ENCODE data around the gene ABHD12.

The ABHD12 gene

GRCh38 chr20:25380945-25381614 lies 9.6 kb downstream of the ABHD12 start:
- DNase-seq (ENCODE audit: low read depth), result no peak

DNA sequence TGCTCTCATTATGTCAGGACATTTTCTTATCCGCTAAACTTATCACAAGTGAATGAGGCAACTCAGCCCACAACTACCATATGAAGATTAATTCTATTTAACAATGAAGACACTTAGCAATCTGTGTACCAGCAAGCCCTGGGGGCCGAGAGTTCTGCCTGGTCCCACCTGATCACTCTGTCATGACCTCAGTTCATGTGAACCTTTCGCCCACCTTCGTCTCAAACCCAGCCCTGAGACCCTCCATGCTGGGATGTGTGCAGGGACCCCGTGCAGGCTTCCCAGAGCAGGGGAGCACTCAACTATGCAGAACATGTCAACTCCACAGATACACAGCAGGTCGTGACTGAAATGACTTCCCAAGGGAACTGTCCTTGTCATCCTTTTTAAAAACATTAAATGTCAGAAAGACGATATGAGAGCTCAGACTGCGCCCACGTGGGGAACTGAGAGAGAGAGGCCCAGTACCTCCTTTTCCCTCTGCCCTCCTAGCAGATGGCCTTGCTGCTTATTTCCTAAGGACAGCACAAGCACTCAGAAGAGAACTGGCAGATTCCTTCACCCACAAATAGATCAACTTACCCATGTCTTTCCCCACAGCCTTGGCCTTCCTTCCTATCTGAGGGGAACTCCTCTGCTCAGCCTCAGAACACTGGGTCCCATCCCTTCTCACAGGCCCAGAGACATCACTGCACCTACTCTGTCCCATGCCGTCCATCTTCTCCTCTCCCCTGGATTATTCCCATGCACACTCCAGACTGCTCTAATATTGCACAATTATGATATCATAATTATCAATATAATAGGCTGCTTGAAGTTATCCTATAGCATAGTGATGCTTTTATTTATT lies 11.5 kb downstream of the ABHD12 start:
- DNase-seq (ENCODE audit: low read depth), result no peak

GRCh38 chr20:25378189-25378883 lies 12.3 kb downstream of the ABHD12 start:
- DNase-seq (ENCODE audit: low read depth), result no peak

GRCh38 chr20:25376886-25377285 lies 13.7 kb downstream of the ABHD12 start:
- DNase-seq (ENCODE audit: low read depth), result no peak

GRCh38 chr20:25376236-25376635 lies 14.4 kb downstream of the ABHD12 start:
- DNase-seq (ENCODE audit: low read depth), result no peak

DNA sequence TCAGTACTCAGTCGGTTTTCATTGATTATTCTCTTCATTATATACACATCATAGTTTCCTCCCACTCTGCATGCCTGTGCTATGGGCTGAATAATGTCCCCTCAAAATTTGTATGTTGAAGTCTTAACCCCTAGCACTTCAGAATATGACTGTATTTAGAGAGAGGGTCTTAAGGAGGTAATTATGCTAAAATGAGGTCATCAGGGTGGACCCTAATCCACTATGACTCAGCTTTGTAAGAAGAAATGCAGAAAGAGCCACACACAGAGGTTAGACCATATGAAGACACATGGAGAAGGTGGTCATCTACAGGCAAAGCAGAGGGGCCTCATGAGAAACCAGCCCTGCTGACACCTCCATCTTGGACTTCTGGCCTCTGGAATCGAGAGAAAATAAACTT lies 15.8 kb downstream of the ABHD12 start:
- DNase-seq (ENCODE audit: low read depth), result no peak

DNA sequence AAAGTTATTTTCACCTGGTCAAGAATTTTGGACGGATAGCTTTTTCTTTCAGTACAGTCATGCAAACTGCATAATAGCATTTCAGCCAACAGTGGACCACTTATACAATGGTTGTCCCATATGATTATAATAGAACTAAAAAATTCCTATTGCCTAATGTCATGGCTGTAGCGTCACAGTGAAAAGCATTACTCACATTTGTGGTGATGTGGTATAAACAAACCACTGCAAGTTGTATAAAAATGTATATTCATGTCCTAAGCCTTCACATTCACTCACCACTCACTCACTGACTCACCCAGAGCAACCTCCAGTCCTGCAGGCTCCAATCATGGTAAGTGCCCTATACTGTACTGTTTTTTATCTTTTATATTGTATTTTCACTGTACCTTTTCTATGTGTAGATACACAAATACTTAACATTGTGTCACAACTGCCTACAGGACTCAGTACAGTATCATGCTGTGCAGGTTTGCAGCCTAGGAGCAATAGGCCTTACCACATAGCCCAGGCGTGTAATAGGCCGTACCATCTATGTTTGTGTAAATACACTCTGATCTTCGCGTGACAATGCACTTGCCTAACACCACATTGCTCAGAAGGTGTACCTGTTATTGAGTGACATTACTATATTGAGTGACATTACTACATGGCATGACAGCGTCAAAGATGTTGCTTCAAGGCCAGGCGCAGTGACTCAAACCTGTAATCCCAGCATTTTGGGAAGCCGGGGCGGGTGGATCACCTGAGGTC lies 17.9 kb downstream of the ABHD12 start:
- DNase-seq (ENCODE audit: low read depth), result peak; percentile 92

DNA sequence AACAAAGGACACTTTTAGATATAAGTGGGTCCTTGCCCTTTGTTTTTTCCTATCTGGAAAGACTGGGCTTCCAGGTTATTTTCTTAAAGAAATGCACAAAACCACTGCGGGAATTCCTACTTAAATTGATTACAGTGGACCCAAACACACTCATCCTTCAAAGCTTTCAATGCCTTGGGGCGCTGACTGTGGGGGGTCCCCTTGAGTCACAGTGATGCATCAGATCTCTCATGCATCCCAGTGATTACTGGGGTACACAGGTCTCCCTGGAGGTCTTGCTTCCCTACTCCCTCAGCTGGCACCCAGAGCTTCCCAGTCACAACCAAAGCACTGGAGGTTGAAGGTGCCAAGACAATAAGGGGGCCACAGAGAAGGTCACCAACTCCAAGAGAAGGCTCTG lies 20.7 kb downstream of the ABHD12 start:
- DNase-seq (ENCODE audit: low read depth), result no peak

DNA sequence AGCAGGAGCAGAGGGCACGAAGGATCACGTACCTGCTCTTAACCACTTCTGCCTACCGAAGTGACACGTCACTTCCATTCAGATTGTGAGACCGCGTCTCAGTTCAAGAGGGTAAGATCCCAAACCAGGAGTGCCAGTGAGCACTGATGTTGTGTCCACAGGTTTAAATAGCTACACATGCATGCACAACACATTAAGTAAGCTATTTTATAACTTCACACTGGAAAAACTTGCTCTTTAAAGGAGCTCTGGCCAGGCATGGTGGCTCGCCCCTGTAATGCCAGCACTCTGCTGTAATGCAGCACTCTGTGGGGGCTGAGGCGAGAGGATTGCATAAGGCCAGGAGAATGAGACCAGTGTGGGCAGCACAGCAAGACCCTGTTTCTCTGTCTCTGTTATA lies 21.1 kb downstream of the ABHD12 start:
- no peak for DNase-seq (ENCODE audit: low read depth)

- no peak for DNase-seq (ENCODE audit: low read depth)
These were observed 21.7 kb downstream of the ABHD12 start for GRCh38 chr20:25368976-25369375.

- no peak for DNase-seq (ENCODE audit: low read depth)
These were observed 22.1 kb downstream of the ABHD12 start for GRCh38 chr20:25368526-25368925.

DNA sequence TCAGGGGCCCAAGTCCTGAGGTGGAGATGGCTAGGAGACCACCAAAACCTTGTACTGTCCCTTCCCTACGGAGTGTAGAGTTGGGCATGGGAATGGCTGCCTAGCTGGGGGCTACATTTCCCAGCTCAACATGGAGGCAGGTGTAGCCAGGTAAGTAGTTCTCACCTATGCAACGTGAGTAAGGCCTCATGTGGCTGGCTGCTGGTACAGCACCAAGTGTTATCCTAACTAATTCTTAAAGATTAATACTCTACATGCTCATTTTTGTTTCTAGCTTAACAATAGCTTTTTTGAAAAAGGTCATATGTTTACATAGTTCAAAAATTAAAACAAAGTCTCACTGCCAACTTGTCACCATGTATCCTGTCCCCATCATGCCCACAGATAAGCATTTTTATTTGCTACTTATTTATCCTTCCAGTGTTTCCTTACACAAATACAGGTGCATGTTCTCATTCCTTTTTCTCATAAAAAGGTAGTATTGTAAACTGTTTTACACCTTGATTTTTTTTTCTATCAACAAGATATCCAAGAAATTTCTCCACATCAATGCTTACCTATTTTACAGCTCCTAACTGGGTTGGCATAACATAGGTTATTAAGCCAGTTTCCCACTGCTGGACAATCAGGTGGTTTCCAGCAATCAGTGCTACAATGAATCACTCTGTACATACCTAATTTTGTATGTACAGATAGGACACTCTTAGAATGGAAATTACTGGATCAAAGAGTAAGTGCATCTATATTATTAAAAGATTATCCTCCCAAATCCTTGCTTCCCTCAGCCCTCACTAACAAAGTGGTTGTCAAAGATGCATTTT lies 25.5 kb downstream of the ABHD12 start:
- DNase-seq (ENCODE audit: low read depth), result no peak

DNA sequence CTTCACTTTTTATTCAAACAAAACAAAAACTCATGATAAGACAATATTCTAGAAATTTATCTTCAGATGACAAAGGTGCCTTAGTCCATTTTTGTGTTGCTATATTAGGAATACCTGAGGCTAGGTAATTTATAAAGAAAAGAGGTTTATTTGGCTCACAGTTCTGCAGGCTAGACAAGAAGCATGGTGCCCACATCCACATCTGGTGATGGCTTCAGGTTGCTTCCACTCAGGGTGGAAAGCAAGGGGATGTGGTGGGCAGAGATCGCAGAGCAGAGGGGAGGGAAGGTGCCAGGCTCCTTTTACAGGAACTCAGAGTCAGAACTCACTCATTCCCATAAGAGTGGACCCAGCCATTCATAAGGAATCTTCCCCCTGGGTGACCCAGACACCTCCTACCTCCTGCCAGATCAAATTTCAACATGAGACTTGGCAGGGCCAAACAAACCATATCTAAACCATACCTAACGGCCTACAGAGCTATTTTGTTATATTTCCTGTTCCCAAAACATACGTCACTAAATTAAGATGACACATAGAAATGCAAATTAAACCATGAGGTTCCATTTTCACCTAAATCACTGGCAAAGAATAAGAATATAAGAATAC lies 26.4 kb downstream of the ABHD12 start:
- DNase-seq (ENCODE audit: low read depth), result no peak

- DNase-seq (ENCODE audit: low read depth), result peak; percentile 32
These were observed 29.4 kb downstream of the ABHD12 start for GRCh38 chr20:25361287-25361683.

DNA sequence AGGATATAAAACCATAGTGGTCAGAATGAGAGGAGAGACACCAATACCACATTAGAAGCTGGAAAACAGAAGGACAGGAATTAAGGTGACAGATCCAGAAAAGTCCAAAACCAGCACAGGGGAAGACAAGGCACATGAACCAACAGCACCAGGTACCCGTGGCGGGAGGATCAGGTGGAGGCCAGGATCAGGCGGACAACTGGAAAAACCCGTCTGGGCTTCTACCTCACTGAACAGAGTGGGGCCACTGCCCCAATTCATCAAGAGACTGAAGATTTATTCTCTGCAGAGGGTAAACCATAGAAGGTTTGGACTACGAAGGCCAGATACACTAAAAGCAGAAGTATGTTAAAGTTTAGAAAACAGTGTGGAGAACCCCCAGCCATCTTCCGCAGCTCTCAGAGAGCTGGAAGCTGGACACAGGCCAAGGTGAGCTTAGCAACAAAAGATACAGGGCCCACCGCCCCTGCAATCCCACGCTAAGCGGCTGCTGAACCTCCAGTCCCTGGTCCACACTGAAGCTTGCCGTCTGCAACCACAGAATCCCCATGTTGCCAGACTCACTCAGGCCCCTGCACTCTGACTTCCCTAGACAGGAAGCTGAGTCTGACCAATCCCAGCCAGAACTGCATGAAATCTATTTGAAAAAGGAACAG lies 29.9 kb downstream of the ABHD12 start:
- DNase-seq (ENCODE audit: low read depth), result no peak

- no peak for DNase-seq (ENCODE audit: low read depth)
These were observed 34.2 kb downstream of the ABHD12 start for GRCh38 chr20:25356271-25356933.

DNA sequence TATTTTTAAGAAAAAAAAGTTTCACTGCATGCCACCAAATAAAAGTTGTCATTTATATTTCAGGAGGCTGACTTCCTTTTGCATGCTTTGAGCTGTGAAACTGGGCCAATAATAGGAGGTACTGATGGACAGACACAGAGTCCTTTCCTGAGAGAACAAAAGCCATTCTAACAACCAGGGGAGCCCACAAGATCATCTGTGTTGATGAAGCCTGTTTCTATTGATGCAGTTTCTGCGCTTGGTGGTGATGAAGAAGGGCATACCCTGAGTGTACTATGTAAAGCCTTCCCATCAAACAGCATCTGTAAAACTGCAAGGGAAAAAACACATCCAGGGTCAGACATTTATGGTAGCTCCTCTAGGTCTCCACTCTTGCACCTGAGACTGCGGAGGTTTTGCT lies 34.8 kb downstream of the ABHD12 start:
- no peak for DNase-seq (ENCODE audit: low read depth)

DNA sequence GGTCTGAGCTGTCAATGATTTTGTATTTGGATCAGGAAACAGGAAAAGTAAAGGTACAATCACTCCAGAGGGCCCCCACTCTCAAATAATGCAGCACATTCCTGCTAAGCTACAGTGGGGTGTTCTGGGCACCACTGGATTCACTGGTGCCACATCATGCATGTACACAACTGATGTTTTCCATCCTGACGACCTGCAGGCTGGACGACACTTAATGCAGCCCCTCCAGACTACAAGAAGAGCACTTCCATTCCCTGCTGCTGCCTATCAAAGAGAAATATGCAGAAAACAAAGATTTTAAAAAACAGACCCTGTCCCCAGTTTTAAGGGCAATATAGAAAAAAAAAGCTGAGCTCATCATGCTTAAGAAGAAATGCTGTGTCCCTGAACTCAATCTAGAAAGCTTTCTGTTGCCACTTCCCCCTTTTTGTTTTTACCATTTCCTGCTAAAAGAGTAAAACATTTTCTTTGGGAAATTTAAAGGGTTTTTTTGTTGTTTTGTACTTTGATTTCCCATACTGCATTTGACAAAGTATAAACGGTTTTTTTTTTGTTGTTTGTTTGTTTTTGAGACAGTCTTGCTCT lies 35.5 kb downstream of the ABHD12 start:
- no peak for DNase-seq (ENCODE audit: low read depth)

Data from HS-5 (cell line).